CD4-positive, alpha-beta T cell treated with Interleukin-17A for 4 hours (primary cell): ENCODE data around the gene ST7L.
"Not testable (repeated sequence)": the region's sequence is repeated elsewhere in the genome, so short reads cannot be mapped to it uniquely, and the experiment has no call there.

Source experiments
- DNase-seq: peaks from one replicate; pipeline ENCODE4 v3.0.0-alpha.2; 2020; ENCODE audit warnings: mixed read lengths

Gene ST7L

GRCh38 chr1:112513112-112513870 lies 105.7 kb downstream of the ST7L start:
- DNase-seq: no peak

DNA sequence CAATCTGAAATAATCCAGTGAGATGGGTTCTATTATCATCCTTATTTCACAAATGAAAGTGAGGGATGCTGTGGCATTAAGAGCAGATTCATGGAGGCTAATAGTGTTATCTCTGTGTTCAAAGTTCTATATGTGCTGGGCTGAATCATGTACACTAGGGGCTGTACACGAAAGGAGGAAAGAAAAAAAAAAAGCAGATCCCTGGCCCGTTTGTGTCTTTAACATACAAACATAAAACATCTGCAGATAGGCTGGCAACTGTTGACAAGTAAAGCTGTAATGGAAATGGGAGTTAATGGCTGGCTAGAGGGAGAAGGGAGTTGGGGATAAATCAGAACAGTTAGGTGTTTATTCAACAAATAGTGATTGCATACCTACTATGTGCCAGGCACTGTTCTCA lies 107.0 kb downstream of the ST7L start:
- DNase-seq: no peak

DNA sequence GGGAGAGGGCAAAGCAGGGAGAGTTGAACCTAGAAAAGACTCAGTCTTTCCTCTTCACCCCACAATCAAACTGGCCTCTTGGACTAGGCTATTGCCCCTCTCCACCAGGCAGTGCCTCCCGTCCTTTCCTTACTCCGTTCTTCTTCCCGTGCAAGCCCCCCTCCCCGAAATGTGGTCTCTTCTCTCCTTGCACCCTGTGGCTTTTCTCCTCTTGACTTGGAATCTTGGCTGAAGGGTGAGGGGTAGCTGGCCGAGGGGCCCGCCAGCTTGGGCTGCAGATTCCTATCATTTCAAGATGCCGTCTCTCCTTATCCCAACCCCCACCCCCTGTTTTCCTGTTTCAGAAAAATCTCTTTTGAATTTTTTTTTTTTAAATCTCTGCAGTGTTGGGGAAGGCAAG lies 108.6 kb downstream of the ST7L start:
- no peak for DNase-seq

DNA sequence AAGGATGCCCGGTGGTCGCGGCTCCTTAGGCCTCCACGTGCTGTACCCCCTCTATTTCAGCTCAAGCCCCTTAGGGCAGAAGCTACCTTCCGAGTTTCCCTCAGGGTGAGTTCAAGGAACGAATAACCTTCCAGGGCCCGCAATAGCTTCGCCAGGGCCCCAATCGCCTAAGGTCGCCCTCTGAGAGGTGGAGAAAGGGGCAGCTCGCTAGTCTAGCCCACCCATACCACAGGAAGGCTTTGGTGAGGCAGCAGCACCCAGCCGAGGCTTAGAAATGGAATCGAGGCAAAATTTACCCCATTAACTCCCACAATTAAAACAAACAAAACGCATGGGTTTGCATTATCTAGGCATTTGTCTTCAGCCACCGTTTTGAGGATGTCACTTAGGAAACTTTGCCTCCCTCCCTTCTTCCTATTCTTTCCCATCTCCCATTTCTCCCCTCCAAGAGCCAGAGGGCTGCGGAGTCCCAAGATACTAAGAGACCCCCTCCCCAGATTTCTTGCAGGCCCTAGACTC lies 109.2 kb downstream of the ST7L start:
- DNase-seq: no peak

DNA sequence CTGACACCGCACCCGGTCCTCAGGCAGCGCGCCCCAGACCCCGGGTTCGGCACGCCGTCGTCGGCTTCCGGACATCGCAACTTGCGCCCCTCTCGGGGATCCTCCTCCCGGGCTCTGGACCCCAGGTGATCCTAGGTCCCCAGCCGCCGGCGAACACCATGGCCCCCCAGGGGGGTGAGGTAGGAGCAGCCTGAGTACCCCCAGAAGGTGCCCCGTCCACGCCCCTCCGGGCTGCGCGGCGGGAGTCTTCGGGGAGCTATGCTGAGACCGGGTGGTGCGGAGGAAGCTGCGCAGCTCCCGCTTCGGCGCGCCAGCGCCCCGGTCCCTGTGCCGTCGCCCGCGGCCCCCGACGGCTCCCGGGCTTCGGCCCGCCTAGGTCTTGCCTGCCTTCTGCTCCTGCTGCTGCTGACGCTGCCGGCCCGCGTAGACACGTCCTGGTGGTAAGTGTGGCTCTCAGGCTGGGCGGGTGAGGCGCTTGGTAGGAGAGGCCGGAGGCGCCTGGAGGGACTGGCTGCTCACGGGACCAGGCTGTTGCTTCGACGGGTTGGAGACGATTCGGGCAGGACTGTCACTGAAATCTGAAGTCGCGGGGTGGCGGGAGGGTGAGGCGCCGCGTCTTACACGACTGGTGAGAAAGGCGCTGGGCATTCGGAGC lies 109.8 kb downstream of the ST7L start:
- DNase-seq: peak; percentile 34

DNA sequence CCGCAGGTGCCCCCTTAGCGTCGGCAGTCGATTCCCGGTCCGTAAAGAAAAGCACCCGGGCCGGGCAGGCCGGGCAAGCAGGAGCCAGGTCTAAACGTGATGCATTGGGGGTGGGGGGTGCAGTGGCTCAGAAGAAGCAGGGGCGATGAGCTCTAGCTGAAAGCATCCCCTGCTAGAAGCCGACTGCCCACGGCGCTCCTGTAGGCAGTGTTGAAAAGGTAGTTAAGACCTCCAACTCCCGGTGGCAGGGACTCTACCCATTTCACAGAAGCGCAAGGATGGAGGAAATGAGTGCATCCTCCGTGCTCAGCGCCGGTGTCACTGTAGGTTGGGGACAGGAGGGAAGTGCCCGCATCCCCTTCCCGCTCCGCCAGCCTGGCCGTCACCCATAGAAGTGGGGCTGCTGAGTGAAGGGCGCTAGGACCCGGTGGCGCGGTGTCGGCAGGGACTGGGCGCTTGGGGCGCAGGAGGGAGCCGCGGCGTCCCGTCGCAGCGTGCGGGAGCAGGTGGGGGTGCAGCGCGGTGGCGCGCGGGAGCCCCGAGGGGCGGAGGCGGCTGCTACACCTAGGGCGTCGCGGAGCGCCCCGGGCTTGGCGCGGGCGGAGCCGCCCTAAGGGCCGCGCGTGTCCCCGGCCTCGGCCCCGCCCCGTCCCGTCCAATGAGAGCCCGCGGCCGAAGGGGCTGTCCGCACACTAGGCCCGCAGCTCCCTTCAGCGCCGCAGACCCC lies 110.5 kb downstream of the ST7L start, which contains the start of gene WNT2B:
TSS of gene WNT2B (plus strand) at position 688 of the 727 bp plus-strand sequence. CDS start 298 bp downstream, outside the sequence.
- peak; percentile 62 for DNase-seq

DNA sequence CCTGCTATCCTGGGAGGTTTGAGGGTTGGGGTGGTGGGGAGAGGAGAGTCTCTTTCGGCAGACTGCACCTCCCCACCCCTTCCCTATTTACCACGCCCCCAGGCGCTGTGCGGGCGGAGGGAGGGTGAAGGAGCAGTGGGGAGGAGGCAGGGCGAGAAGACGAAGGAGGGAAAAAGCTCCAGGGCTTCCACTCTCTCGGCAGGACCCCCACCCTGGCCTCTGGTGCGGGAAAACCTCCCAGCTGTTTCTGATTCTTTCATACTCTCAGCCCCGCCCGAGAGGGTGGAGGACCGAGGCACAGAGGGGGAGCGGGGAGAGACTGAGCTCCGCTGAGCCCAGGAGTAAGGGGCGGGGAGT lies 111.0 kb downstream of the ST7L start:
- DNase-seq: peak; percentile 56

- no peak for DNase-seq
Measured at GRCh38 chr1:112507336-112507735, 111.6 kb downstream of the ST7L start.

- no peak for DNase-seq
Measured at GRCh38 chr1:112506731-112507130, 112.2 kb downstream of the ST7L start.

DNA sequence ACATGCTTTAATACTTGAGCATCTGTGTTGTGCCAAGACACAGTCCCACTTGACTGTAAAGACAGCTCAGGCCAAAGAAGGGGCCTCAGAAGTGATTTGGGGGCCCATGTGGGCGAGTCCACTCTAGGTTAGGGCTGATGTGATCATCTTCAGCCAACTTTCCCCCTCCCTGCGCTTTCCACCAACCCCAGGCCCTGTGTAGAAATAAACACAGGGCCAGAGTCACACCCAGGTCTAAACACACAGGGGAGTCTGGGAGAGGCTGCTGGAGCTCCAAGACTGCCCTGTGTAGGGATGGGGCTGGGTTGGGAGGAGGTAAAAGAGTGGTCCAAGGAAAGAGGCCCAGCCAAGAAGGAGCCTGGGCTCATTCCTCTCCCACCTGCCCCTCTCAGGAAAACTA lies 112.6 kb downstream of the ST7L start:
- no peak for DNase-seq

GRCh38 chr1:112505878-112506277 lies 113.1 kb downstream of the ST7L start:
- no peak for DNase-seq

DNA sequence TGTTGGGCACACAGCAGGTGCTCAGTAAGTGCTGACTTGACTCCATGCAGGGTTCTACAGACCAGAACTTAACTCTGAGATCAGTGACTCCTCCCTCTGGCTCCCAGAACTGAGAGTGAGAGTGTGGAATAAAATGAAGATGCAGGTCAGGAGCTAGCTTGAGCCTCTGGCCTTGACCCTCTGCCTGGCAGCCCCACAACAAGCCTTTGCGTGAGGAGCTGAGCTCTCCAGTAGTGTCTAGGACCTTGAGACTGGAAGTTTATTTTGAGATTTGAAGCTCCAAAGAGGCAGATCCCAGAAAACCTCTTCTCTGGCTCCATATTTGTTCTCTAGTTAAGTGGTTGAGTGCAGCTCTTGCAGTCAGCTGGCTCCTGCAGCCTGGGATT lies 113.5 kb downstream of the ST7L start:
- no peak for DNase-seq

DNA sequence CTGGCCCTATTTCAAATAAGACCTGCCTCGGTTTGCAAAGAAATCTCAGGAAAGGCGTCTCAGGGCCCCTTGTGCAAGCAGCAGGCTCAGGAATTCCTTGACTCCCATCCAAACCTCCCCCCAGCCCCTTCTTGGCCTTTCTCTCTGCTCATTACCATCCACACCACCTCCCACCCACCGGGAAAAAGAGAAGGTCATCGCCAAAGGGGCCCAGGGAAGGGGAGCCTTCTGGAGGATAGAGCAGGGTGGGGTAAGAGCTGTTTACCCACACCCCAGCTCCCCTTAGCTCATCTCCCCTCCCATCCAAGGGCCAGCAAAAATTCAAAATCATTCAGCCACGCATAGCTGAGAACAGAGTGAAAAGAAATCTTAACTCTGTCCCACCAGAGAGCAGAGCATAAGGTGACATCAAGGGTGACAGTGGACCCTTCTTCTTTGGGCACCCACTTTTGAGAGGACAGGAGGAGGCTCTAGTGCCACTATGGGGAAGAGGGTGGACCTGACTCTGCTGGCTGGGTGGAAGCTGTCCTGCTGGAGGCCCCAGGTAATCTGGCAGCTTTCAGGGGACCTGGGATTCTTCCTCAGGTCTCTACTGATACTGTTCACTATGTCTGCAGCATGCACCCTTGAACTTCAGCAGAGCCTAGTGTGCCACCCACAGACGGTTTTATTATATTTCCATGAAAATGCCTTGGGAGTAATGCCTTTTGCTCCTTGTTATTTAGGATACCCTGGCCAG lies 114.1 kb downstream of the ST7L start:
- no peak for DNase-seq

DNA sequence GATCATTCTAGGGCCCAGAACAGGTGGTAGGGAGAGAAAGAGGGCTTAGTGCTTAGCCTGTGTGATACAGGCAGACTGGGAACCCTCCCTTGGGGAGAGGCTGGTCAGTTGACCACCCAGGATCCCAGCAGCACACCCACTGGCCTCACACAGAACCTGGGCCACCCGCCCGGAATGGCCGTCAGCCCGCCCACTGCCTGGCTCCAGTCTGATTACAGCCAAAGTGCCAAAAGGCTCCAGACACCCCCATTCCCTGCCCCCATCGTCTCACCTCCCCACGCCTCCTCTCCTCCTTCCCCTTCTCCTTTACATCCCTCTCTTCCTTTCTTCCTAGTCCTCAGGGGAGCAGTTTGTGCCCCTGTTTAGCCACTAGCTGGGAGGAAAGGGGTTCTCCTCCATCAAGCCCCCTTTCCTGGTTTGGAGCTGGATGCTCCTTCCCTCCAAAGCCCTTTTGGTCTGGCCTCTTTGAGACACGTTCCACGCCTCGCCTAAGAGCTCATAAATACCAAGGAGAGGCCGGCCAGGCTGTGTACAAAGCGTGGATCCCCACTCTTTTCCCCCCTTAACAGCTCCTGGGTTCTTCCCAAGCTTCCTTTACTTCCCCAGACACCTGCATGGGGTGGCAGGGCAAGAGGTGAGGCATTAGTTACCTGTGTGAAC lies 114.8 kb downstream of the ST7L start:
- no peak for DNase-seq

- DNase-seq: no peak
Measured at GRCh38 chr1:112502826-112503225, 116.1 kb downstream of the ST7L start.

- DNase-seq: peak; percentile 69
Measured at GRCh38 chr1:112501810-112502641, 116.9 kb downstream of the ST7L start.

GRCh38 chr1:112496290-112496689 lies 122.7 kb downstream of the ST7L start:
- no peak for DNase-seq

- no peak for DNase-seq
Measured at GRCh38 chr1:112493351-112493750, 125.6 kb downstream of the ST7L start.

DNA sequence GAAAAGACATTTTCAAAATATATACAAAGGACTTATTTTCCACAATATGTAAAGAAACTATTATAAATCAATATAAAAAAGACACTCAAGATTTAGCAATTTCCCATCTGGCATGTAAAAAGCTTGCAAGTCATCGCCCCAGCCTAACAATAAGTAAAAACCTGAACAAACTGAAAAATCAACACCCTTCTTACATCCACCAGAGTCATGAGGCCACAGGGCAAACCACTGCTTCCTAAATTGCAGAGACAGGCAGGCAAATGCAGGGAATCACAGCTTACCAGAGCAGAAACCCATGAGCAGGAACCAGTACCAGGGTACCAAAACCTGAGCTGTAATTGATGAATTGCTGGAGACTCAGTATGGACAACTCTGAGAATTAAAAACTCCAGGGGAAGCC lies 126.9 kb downstream of the ST7L start:
- no peak for DNase-seq

DNA sequence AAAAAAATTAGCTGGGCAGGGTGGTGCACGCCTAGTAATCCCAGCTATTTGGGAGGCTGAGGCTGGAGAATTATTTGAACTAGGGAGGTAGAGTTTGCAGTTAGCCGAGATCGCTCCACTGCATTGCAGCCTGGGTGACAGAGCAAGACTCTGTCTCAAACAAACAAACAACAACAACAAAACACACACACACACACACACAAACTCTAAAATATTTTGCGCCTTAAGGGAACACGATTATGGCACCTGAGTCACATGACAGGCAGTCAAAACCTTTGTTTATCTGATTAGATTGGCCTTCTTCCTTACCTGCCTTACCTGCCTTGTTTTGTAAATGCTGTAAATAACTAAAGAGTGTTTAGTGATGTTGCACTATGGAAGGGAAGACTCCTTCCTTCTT lies 130.8 kb downstream of the ST7L start:
- DNase-seq: no peak

- not testable (repeated sequence) for DNase-seq
Measured at GRCh38 chr1:112487686-112488085, 131.3 kb downstream of the ST7L start.
